Epithelial cell of proximal tubule (primary cell): ENCODE results near the gene IL1RAPL2. TPM values are rescaled to one million over a fixed set of nuclear protein-coding genes. Genes with fewer than 3 reads are reported as not detected.
"Not testable (repeated sequence)": the region's sequence is repeated elsewhere in the genome, so short reads cannot be mapped to it uniquely, and the experiment has no call there.

Experiments
- DNase-seq: peaks from one replicate; pipeline ENCODE4 v3.0.0-alpha.2; 2011; ENCODE audit warnings: low read depth
- H3K4me3 ChIP-seq: 2 replicates; pipeline ENCODE4 v1.5.1; 2011; ENCODE audit warnings: low read depth, mild to moderate bottlenecking, low read length
- total RNA-seq: library from RNA; depleted of rRNA; stranded (reverse); fragments of >200 nt; gene quantifications from 2 replicates; pipeline ENCODE4 v1.2.3, GENCODE V29; 2015
- TF ChIP-seq, protein P1 (sequence below): conservative IDR thresholded peaks from 2 replicates; pipeline ENCODE4 v1.5.1; 2012; ENCODE audit warnings: low read depth, mild to moderate bottlenecking, low read length

IL1RAPL2 gene
- total RNA-seq, 1 donor from 2014 or later = not detected

DNA sequence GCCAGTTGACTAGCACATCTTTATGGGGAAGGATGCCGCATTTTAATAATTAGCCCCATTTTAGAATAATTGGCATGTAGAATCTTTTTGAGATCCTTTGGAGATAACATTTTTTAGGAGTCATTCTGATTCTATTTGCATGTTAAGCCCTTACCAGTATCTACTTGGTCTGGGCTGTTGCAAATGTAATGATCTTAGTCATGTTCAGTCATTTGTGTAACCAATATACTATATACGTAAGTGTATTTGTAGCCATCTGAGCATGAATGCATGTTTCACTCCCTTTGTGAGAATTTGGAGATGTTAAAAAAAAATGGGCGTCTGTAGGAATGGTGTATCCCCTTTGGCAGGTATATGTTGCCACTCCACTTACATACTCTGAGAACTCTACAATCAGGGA, 535.4 kb downstream of the IL1RAPL2 start:
- TF ChIP-seq, protein P1, sequence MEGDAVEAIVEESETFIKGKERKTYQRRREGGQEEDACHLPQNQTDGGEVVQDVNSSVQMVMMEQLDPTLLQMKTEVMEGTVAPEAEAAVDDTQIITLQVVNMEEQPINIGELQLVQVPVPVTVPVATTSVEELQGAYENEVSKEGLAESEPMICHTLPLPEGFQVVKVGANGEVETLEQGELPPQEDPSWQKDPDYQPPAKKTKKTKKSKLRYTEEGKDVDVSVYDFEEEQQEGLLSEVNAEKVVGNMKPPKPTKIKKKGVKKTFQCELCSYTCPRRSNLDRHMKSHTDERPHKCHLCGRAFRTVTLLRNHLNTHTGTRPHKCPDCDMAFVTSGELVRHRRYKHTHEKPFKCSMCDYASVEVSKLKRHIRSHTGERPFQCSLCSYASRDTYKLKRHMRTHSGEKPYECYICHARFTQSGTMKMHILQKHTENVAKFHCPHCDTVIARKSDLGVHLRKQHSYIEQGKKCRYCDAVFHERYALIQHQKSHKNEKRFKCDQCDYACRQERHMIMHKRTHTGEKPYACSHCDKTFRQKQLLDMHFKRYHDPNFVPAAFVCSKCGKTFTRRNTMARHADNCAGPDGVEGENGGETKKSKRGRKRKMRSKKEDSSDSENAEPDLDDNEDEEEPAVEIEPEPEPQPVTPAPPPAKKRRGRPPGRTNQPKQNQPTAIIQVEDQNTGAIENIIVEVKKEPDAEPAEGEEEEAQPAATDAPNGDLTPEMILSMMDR = no peak
- no peak overlapping the region for H3K4me3 ChIP-seq
- no peak for DNase-seq

DNA sequence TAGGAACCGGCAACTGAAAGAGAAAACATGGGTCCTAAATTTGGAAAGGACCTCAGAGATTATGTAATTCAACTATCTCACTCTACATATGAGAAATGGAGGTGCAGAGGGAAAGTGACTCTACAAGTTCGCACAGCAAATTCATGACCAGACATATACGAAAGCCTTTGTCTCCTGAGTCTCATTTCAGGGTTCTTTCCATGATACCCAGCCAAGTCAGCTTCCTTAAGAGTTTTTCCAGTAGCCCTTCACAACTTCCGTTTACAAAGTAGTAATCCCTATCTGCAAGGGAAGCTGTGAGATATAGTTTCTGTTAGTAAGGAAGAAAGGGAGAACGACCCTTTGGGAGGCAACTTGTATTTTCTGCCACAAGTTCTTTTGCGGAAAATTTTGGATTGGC, 543.9 kb downstream of the IL1RAPL2 start:
- DNase-seq = no peak
- TF ChIP-seq, protein P1 = no peak
- no peak overlapping the region for H3K4me3 ChIP-seq

DNA sequence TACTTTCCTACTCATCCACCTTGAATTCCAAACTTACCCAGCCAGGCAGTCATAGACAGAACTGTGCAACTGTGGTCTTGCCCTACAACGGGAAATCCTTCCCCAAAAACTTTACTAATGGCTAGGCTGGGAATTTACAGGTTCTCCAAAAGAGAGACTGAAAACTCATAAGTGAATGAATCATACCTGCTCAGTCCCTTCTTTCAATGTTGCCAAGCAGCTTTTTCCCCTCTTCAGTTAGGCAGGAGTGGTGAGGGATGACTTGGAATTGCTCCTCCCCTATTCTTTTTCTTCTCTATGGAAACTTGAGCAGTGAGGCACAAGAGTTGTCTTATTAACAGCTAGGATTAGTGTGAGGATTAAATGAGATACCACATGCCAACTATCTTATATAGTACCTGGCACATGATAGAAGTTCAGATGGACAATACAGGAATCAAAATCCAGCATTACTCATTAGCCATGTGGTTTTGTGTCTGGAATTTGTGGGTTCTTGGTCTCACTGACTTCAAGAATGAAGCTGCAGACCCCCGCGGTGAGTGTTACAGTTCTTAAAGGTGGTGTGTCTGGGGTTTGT, 548.6 kb downstream of the IL1RAPL2 start:
- TF ChIP-seq, protein P1 = no peak

DNA sequence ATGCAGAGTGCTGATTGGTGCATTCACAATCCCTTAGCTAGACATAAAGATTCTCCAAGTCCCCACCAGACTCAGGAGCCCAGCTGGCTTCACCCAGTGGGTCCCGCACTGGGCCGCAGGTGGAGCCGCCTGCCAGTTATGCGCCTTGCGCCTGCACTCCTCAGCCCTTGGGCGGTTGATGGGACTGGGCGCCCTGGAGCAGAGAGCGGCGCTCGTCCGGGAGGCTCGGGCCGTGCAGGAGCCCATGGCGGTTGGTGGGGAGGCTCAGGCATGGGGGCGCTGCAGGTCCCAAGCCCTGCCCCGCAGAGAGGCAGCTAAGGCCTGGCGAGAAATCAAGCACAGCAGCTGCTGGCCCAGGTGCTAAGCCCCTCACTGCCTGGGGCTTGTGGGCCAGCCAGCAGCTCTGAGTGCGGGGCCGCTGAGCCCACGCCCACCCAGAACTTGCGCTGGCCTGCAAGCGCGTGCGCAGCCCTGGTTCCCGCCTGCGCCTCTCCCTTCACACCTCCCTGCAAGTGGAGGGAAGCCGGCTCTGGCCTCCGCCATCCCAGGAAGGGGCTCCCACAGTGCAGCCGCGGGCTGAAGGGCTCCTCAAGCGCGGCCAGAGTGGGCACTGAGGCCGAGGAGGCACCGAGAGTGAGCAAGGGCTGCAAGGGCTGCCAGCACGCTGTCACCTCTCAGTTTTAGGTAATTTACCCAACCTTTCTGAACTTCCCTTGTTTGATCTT, 549.8 kb downstream of the IL1RAPL2 start:
- not testable (repeated sequence) for H3K4me3 ChIP-seq, DNase-seq

More for the DNA sequence above, 548.6 kb downstream of the IL1RAPL2 start:
- no peak for DNase-seq
- H3K4me3 ChIP-seq = no peak overlapping the region

DNA sequence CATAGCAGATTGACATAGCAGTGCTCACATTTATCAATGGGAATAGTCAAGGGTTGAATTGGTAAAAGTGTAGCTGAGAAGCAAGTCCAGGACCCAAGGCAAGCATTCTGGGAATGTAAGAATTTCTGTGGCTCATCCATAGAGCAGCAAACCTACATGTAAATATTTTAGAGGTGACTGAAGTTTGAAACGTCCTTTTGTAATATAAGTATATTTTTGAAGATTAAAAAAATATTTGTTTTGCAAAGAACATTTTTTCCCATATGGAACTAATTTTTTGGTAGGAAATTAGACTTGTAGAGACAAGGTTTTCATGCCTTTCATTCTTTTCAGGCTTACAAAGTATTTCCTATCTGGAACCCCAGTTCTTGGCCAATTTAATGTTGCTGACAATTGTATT, 550.5 kb downstream of the IL1RAPL2 start:
- TF ChIP-seq, protein P1 = no peak
- no peak for DNase-seq

DNA sequence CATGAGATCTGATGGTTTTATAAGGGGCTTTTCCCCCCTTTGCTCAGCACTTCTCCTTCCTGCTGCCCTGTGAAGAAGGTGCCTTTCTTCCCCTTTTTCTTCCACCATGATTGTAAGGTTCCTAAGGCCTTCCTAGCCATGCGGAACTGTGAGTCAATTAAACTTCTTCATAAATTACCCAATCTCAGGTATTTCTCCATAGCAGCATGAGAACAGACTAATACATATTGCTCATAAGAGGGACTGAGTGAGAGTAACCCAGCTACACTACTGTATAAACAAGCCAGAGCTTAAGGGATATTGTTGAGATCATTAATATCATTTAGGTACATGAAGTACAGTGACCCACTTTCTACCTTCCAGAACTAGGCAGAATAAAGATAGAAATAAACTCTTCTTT, 551.6 kb downstream of the IL1RAPL2 start:
- TF ChIP-seq, protein P1 = no peak
- no peak for DNase-seq
- no peak overlapping the region for H3K4me3 ChIP-seq

More for the DNA sequence above, 550.5 kb downstream of the IL1RAPL2 start:
- H3K4me3 ChIP-seq = no peak overlapping the region

DNA sequence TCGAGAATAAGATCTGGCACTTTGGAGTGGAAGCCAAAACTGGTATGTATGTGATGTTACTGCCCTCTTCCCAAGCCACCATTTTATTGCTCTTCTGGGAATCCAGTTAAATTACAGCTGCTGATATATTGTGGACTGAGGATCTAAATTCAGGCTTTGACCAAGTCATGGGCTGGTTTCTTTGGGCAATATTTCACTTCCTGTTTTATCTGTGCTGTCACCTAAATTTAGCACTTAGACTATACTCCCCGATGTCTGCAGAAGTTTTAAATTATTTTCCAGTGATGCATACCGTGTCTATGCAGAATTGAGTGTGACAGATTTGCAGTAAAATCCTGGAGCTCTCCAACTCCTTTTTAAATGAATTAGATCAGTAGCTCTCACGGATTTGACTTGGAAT, 554.5 kb downstream of the IL1RAPL2 start:
- TF ChIP-seq, protein P1 = no peak
- no peak for DNase-seq
- no peak overlapping the region for H3K4me3 ChIP-seq
